Measurements from ENCODE around the gene CC2D1A.

Gene CC2D1A

DNA sequence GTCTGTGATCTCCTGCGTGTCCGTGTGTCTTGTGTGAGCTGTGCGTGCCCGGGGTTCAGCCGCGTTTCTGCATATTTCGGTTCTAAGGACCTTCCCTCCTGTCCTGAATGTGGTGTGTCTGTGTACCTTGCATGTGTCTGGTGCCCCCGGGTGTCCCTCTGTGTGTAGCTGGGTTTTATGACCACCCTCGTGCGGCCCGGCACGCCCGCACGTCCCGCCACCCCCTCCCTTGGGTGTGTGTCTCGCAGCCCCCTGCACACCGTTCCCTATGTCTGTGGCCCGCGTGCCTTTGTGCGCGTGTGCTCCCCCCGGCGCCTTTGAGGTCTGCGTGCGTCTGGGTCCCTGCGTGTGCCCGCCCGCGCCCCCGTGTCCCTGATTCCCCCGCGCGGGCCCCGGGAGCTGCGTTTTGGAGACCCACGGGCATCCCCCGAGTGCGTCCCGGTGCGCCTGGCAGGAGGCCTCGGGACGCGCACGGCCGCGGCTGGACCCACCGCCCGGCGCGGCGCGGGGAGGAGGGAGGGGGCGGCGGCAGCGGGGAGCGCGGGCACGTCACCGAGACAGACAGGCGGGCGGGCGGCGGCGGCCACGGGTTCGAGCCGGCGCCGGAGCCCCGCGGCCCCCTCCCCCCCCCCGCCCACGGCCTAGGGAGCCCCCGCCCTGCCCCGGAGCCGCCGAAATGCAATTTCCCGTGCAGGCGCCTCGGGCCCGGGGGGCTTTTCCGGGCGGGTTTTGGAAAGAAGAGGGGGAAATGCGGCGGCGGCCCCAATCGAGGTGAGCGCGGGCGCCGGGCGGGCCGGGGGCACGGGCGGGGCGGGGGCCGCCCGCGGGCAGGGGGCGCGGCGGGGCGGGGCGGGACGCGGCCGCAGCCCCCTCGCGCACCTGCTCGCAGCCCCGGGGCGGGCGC lies 41.1 kb upstream of the CC2D1A start:
- DNase-seq (ENCODE audit: insufficient read length, low spot score) (no peak), FAIRE-seq (no peak)
- TF ChIP-seq SPI1 (IDR thresholded peaks at IDR 0.05; ENCODE audit: low read depth, low read length) (no peak), TAF1 (IDR thresholded peaks at IDR 0.05; ENCODE audit: low read depth, low read length) (no peak), POU2F2 (IDR thresholded peaks at IDR 0.05; ENCODE audit: low read depth, low read length) (no peak), PAX5 (IDR thresholded peaks at IDR 0.05; ENCODE audit: insufficient read depth, low read length, severe bottlenecking) (no peak), POLR2A (IDR thresholded peaks at IDR 0.05; ENCODE audit: low read depth, low read length) (no peak)

DNA sequence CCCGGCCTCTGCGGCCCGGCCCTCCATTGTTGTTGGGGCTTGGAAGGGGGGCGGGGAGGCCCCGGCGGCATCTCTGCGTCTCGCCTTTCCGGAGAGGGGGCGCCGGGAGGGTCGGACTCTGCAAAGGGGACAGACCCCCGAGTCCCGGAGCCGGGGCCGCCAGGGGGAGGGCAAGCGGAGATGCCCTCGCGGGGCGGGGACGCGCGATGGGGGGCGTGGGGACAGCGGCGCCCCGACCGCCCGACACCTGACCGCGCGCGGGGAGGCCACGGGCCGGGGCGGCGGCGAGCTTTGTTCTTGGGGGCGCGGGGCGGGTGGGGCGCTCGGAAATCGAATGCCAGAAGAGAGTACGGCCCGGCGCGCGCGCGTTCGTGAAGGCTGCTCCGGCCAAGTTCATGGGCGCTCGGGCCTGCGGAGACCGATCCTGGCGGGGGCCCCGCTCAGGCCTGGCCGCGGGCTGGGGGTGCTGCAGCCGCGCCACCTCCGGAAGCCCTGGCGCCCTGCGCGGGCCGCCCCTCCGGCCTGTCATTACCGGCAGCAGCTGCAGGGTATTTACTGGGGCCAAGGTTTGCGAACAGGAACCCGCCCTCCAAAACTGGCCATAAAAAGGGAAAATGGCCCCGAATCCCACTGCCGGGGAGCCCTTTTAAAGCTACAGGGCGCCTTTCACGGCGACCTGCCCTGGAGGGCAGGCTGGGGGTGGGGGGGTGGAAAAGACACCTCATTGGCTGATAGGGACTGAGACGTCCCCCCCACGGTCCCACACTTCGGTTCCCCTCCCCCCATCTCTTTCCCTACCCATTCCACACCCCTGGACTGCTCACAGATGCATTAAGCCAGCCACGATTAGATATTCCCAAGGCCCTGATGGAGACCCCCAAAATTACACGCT lies 40.2 kb upstream of the CC2D1A start:
- no peak for TF ChIP-seq POLR2AphosphoS5 (IDR thresholded peaks at IDR 0.05; ENCODE audit: low read depth, low read length)
- TF ChIP-seq POU2F2 (IDR thresholded peaks at IDR 0.05; ENCODE audit: low read depth, low read length), result no peak
- TF ChIP-seq POLR2A (IDR thresholded peaks at IDR 0.05; ENCODE audit: low read depth, low read length), result no peak
- TF ChIP-seq TAF1 (IDR thresholded peaks at IDR 0.05; ENCODE audit: low read depth, low read length), result no peak
- TF ChIP-seq PAX5 (IDR thresholded peaks at IDR 0.05; ENCODE audit: insufficient read depth, low read length, severe bottlenecking), result no peak
- no peak for TF ChIP-seq SPI1 (IDR thresholded peaks at IDR 0.05; ENCODE audit: low read depth, low read length)
- DNase-seq (ENCODE audit: insufficient read length, low spot score) (no peak), FAIRE-seq (peak; percentile 35)

DNA sequence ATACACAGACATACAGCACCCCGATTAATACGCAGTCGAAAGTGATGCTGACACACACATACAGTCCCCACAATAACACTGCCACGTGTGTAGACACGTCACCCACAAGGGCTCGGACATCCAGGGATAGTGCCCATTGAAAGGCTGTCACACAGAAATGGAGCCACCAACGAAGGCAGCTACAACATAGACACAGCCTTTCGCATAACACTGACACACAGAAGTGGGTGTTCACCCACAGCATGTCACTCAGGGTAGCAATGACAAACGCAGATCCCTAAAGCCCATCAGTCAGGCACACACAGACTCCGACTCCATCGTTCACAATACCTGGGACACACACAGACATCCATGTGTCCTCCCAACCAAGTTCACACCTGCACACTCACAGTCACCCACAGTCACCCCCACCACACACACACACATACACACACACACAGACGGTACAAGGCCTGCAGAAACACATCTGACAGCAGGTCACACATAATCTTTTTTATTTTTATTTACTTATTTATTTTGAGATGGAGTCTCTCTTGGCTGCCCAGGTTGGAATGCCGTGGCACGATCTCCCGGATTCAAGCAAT lies 39.4 kb upstream of the CC2D1A start:
- TF ChIP-seq POLR2A (IDR thresholded peaks at IDR 0.05; ENCODE audit: low read depth, low read length) (no peak), POLR2AphosphoS5 (IDR thresholded peaks at IDR 0.05; ENCODE audit: low read depth, low read length) (no peak), PAX5 (IDR thresholded peaks at IDR 0.05; ENCODE audit: insufficient read depth, low read length, severe bottlenecking) (no peak), TAF1 (IDR thresholded peaks at IDR 0.05; ENCODE audit: low read depth, low read length) (no peak), POU2F2 (IDR thresholded peaks at IDR 0.05; ENCODE audit: low read depth, low read length) (no peak), SPI1 (IDR thresholded peaks at IDR 0.05; ENCODE audit: low read depth, low read length) (no peak)
- FAIRE-seq (peak; percentile 86), DNase-seq (ENCODE audit: insufficient read length, low spot score) (no peak)

DNA sequence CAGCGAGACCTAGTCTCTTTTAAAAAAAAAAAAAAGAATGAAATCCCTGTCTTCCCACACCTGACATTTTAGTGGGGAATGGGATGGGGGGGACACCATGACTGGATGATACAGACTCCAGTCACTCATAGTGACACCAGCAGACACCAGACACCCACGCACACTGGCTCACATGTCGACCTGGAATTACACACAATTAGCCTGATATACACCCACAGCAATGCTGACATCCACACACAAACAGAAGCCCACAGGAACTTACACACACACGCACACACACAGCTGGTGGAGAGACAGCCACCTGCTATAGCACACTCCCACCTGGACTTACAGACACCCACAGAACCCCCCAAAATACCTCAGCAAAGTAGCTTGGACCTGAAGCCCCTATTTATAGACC lies 37.3 kb upstream of the CC2D1A start:
- no peak for DNase-seq (ENCODE audit: insufficient read length, low spot score)
- peak; percentile 26 for FAIRE-seq
- no peak for TF ChIP-seq POLR2A (IDR thresholded peaks at IDR 0.05; ENCODE audit: low read depth, low read length)
- TF ChIP-seq PAX5 (IDR thresholded peaks at IDR 0.05; ENCODE audit: insufficient read depth, low read length, severe bottlenecking), result no peak
- TF ChIP-seq SPI1 (IDR thresholded peaks at IDR 0.05; ENCODE audit: low read depth, low read length), result no peak
- no peak for TF ChIP-seq TAF1 (IDR thresholded peaks at IDR 0.05; ENCODE audit: low read depth, low read length)
- no peak for TF ChIP-seq POU2F2 (IDR thresholded peaks at IDR 0.05; ENCODE audit: low read depth, low read length)
- no peak for TF ChIP-seq POLR2AphosphoS5 (IDR thresholded peaks at IDR 0.05; ENCODE audit: low read depth, low read length)

DNA sequence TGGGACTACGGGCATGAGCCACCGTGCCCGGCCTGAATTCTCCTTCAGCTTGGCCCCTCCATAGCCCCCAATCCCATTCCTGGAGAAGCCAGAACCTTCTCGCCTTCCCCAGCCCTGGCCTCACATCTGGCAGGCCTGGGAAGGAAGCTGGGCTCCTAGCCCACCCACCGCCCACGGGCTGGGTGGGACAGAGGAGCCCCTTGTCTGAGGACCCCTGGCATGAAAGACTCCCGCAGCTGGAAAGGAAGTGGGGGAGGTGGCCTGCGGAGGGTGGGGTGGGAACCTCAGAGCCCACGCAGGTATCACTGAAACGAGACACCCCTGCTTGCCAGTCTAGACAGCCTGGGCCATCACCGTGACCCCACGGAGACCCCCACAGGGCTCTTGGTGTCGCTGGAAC lies 36.7 kb upstream of the CC2D1A start:
- FAIRE-seq (no peak), DNase-seq (ENCODE audit: insufficient read length, low spot score) (no peak)
- TF ChIP-seq POLR2A (IDR thresholded peaks at IDR 0.05; ENCODE audit: low read depth, low read length), result no peak
- no peak for TF ChIP-seq TAF1 (IDR thresholded peaks at IDR 0.05; ENCODE audit: low read depth, low read length)

DNA sequence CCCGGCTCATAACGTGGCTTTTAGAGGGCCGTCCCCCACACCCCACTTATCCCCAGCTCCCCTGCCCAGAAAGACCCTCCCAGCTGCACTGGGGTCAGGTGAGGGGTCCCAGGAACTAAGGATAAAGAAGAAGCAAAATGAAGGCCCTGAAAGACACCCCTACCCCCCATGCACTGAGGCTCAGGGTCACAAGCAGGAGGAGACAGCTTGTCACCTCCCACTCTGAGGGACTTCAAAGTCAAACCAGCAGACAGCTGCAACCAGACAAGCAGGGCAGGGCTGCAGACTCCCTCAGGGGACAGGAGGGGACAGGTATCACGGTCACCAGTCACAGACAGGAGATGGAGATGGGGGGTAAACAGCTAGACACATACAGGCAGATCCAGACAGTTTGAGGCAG lies 35.1 kb upstream of the CC2D1A start:
- FAIRE-seq, result no peak

DNA sequence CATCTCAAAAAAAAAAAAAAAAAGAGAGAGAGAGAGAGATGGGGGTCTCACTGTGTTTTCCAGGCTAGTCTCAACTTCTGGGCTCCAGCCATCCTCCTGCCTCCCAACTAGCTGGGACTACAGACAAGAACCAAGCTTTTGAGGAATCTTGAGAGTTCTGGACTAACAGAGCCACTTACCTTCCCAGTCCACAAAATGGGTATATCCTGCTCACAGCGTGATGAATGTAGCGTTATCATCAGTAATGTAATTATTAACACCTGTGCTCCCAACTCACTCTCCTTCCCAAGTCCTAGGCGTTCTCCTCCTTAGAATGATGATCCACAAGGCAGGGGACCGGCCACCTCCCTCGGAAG lies 33.7 kb upstream of the CC2D1A start:
- TF ChIP-seq POLR2A (IDR thresholded peaks at IDR 0.05; ENCODE audit: low read depth, low read length) (no peak), PAX5 (IDR thresholded peaks at IDR 0.05; ENCODE audit: insufficient read depth, low read length, severe bottlenecking) (no peak), SPI1 (IDR thresholded peaks at IDR 0.05; ENCODE audit: low read depth, low read length) (no peak), POU2F2 (IDR thresholded peaks at IDR 0.05; ENCODE audit: low read depth, low read length) (no peak), TAF1 (IDR thresholded peaks at IDR 0.05; ENCODE audit: low read depth, low read length) (no peak), POLR2AphosphoS5 (IDR thresholded peaks at IDR 0.05; ENCODE audit: low read depth, low read length) (no peak)
- FAIRE-seq (no peak), DNase-seq (ENCODE audit: insufficient read length, low spot score) (no peak)

More for the DNA sequence above, 35.1 kb upstream of the CC2D1A start:
- TF ChIP-seq POU2F2 (IDR thresholded peaks at IDR 0.05; ENCODE audit: low read depth, low read length), result no peak
- TF ChIP-seq POLR2A (IDR thresholded peaks at IDR 0.05; ENCODE audit: low read depth, low read length), result no peak
- no peak for DNase-seq (ENCODE audit: insufficient read length, low spot score)

DNA sequence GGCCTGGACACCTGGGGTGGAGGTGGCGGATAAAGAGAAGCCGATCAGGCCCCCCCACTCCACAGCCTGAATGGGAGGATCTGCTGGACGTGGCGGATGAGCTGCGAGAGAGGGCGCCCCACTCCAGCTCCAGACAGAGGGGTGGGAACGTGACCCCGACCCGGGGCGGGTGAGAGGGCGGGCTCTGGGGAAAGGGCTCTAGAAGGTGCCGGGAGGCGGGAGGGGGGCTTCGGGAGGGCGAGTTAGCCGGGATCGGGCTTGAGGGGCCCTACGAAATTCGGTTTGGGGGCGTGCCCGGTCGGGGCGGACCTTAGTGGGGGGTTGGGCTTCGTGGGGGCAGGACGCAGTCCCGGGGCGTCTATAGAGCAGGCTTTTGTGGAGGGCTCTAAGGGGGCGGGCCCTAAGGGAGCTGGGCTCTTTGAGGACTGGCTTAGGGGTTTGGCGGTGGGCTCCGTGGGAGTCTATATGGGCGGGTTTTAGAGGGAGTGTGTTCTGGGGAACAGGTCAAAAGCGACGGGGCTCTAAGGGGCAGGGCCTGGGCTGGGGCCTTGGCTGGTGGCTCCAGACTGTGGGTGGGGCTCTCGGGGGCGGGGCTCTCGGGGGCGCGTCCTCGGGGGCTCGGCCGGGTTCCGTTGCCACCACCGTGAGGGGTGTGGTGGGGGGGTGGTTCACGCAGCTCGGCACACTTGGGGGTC lies 33.2 kb upstream of the CC2D1A start:
- FAIRE-seq (peak; percentile 28), DNase-seq (ENCODE audit: insufficient read length, low spot score) (peak; percentile 65)
- no peak for TF ChIP-seq POLR2A (IDR thresholded peaks at IDR 0.05; ENCODE audit: low read depth, low read length)
- no peak for TF ChIP-seq PAX5 (IDR thresholded peaks at IDR 0.05; ENCODE audit: insufficient read depth, low read length, severe bottlenecking)
- no peak for TF ChIP-seq SPI1 (IDR thresholded peaks at IDR 0.05; ENCODE audit: low read depth, low read length)
- no peak for TF ChIP-seq POLR2AphosphoS5 (IDR thresholded peaks at IDR 0.05; ENCODE audit: low read depth, low read length)
- no peak for TF ChIP-seq POU2F2 (IDR thresholded peaks at IDR 0.05; ENCODE audit: low read depth, low read length)
- no peak for TF ChIP-seq TAF1 (IDR thresholded peaks at IDR 0.05; ENCODE audit: low read depth, low read length)
